PC-3 (cell line): ENCODE measurements around the gene C10orf143. TPM values are rescaled to one million over a fixed set of nuclear protein-coding genes. Genes with fewer than 3 reads are reported as not detected.

Source experiments
- ATAC-seq: fragments of 200-7000 bp; cut with Tn5 transposase; 2 replicates; pipeline ENCODE4 v1.9.1; 2020; ENCODE audit warnings: mild to moderate bottlenecking, moderate library complexity
- BruUV-seq: library from RNA; stranded (reverse); fragments of 400-500 nt; replicated peaks from 2 replicates; lab custom pipeline; 2021; lab: Mats Ljungman, UMichigan
- CTCF ChIA-PET: fragments of 300-600 bp; sonication (Branson Sonifier 250); formaldehyde crosslinking; loops from one replicate; lab custom pipeline; 2022; ENCODE audit warnings: antibody characterized with exemption; lab: Charles Lee
- POLR2A ChIA-PET: fragments of 300-600 bp; sonication (Branson Sonifier 250); formaldehyde crosslinking; loops from one replicate; lab custom pipeline; 2022; ENCODE audit warnings: antibody characterized with exemption; ENCODE audit not compliant: unreplicated experiment; lab: Charles Lee
- DNase-seq: peaks from one replicate; pipeline ENCODE4 v3.0.0-alpha.2; 2015
- H2AFZ ChIP-seq: fragments of 300-600 bp; sonication (generic); 2 replicates; pipeline ENCODE4 v1.6.0; 2016; ENCODE audit warnings: antibody characterized with exemption, low read length
- H3F3A ChIP-seq: fragments of 300-600 bp; sonication (generic); one replicate; pipeline ENCODE4 v1.6.0; 2017; ENCODE audit warnings: antibody characterized with exemption, low read length, control low read depth, mild to moderate bottlenecking; ENCODE audit not compliant: unreplicated experiment
- H3K27ac ChIP-seq: fragments of 300-600 bp; sonication (generic); 2 replicates; pipeline ENCODE4 v1.5.1; 2016; ENCODE audit warnings: mild to moderate bottlenecking, low read length
- H3K27me3 ChIP-seq: fragments of 300-600 bp; sonication (generic); 2 replicates; pipeline ENCODE4 v1.6.1; 2016; ENCODE audit warnings: low read length, mixed read lengths
- H3K36me3 ChIP-seq: fragments of 300-600 bp; sonication (generic); 2 replicates; pipeline ENCODE4 v1.6.1; 2016; ENCODE audit warnings: low read depth, mixed run types, low read length, mixed read lengths
- H3K4me1 ChIP-seq: fragments of 300-600 bp; sonication (generic); 2 replicates; pipeline ENCODE4 v1.5.1; 2016; ENCODE audit warnings: low read length; ENCODE audit not compliant: insufficient read depth
- H3K4me2 ChIP-seq: fragments of 300-600 bp; sonication (generic); 2 replicates; pipeline ENCODE4 v1.6.0; 2016; ENCODE audit warnings: low read length
- H3K4me3 ChIP-seq: fragments of 300-600 bp; sonication (generic); 2 replicates; pipeline ENCODE4 v1.5.1; 2016; ENCODE audit warnings: mild to moderate bottlenecking, low read length, mixed read lengths
- H3K79me2 ChIP-seq: fragments of 300-600 bp; sonication (generic); 2 replicates; pipeline ENCODE4 v1.6.1; 2017; ENCODE audit warnings: low read length, mixed read lengths
- H3K9ac ChIP-seq: fragments of 300-600 bp; sonication (generic); 2 replicates; pipeline ENCODE4 v1.6.0; 2016; ENCODE audit warnings: mild to moderate bottlenecking, low read length
- H3K9me2 ChIP-seq: fragments of 300-600 bp; sonication (generic); replicated peaks from 2 replicates; pipeline ENCODE4 v1.6.1; 2016; ENCODE audit warnings: mixed run types, low read length, mixed read lengths
- H3K9me3 ChIP-seq: fragments of 300-600 bp; sonication (generic); 2 replicates; pipeline ENCODE4 v1.6.1; 2016; ENCODE audit warnings: low read length, mixed read lengths
- H4K20me1 ChIP-seq: fragments of 300-600 bp; sonication (generic); 2 replicates; pipeline ENCODE4 v1.6.1; 2016; ENCODE audit warnings: low read length, mixed read lengths
- CTCF ChIP-seq: fragments of 300-600 bp; sonication (generic); conservative IDR thresholded peaks from 2 replicates; pipeline ENCODE4 v1.5.1; 2017; ENCODE audit warnings: antibody characterized with exemption, low read depth, mild to moderate bottlenecking, low read length
- EZH2 ChIP-seq: fragments of 300-600 bp; sonication (generic); IDR thresholded peaks from one replicate; pipeline ENCODE4 v1.6.1; 2017; ENCODE audit warnings: antibody characterized with exemption, mild to moderate bottlenecking, low read length; ENCODE audit not compliant: unreplicated experiment
- EZH2phosphoT487 ChIP-seq: fragments of 300-600 bp; sonication (generic); IDR thresholded peaks from 2 replicates; pipeline ENCODE4 v1.6.1; 2018; ENCODE audit warnings: mild to moderate bottlenecking, antibody characterized with exemption, low read length, borderline replicate concordance
- intact Hi-C: fragments of 100-400 bp; cut with micrococcal nuclease; formaldehyde crosslinking; loops from 2 replicates; pipeline ENCODE4 v1.9.0; 2023
- total RNA-seq: library from RNA; depleted of rRNA; stranded (reverse); fragments of >200 nt; gene quantifications from 2 replicates; pipeline ENCODE4 v1.2.3, GENCODE V29; 2014

C10orf143 gene
- total RNA-seq, 1 experiment from 2014 or later, result not detected

- H3K27ac ChIP-seq, result no peak overlapping the region
- H3K4me2 ChIP-seq, result no peak overlapping the region
- H3K9me3 ChIP-seq, result no peaks in the 10 kb centered on the region
- H3K36me3 ChIP-seq, result no peaks in the 10 kb centered on the region
- H3K4me1 ChIP-seq, result no peaks in the 10 kb centered on the region
- no peak overlapping the region for H3K9ac ChIP-seq
- no peaks in the 10 kb centered on the region for H3F3A ChIP-seq
- intact Hi-C loops, result no loop called here
- H3K4me3 ChIP-seq, result no peak overlapping the region
- ATAC-seq (no peak), DNase-seq (no peak)
- 0 out of 2 replicates have a peak, but pooled peaks cover 7% of the 10 kb centered on the region for H3K27me3 ChIP-seq
- ChIA-PET POLR2A (no interaction called here), CTCF (no interaction called here)
- no peaks in the 10 kb centered on the region for H3K9me2 ChIP-seq
- no peaks in the 10 kb centered on the region for H3K79me2 ChIP-seq
- no TSS peak for BruUV-seq
- H2AFZ ChIP-seq, result no peak overlapping the region
- H4K20me1 ChIP-seq, result no peaks in the 10 kb centered on the region
- no peak for TF ChIP-seq CTCF
- no peak for TF ChIP-seq EZH2phosphoT487
- TF ChIP-seq EZH2, result no peak
Measured at GRCh38 chr10:130046591-130046990, 64.0 kb downstream of the C10orf143 start.

- Histone ChIP-seq H3K9me3 (no peaks in the 10 kb centered on the region), H3F3A (no peaks in the 10 kb centered on the region), H3K27ac (no peak overlapping the region), H3K79me2 (no peaks in the 10 kb centered on the region), H3K4me3 (no peak overlapping the region), H3K9me2 (no peaks in the 10 kb centered on the region), H4K20me1 (no peaks in the 10 kb centered on the region), H2AFZ (no peak overlapping the region), H3K4me1 (no peaks in the 10 kb centered on the region), H3K4me2 (no peak overlapping the region), H3K36me3 (no peaks in the 10 kb centered on the region), H3K27me3 (0 out of 2 replicates have a peak, but pooled peaks cover 7% of the 10 kb centered on the region), H3K9ac (no peak overlapping the region)
- no TSS peak for BruUV-seq
- no peak for DNase-seq
- no peak for TF ChIP-seq EZH2
- no peak for TF ChIP-seq CTCF
- intact Hi-C loops, result no loop called here
- ChIA-PET CTCF (no interaction called here), POLR2A (no interaction called here)
- ATAC-seq, result no peak
Measured at GRCh38 chr10:130045801-130046321, 64.8 kb downstream of the C10orf143 start.

GRCh38 chr10:130045091-130045652, 65.5 kb downstream of the C10orf143 start:
- peak; percentile 19 for DNase-seq
- intact Hi-C loops, result no loop called here
- no peaks in the 10 kb centered on the region for H3K9me3 ChIP-seq
- no peaks in the 10 kb centered on the region for H3F3A ChIP-seq
- CTCF ChIA-PET, result no interaction called here
- H3K36me3 ChIP-seq, result no peaks in the 10 kb centered on the region
- H3K27ac ChIP-seq, result no peak overlapping the region
- no peaks in the 10 kb centered on the region for H4K20me1 ChIP-seq
- POLR2A ChIA-PET, result no interaction called here
- no peak; the same call in 1 of the 2 replicates for ATAC-seq
- H3K9me2 ChIP-seq, result no peaks in the 10 kb centered on the region
- no peak overlapping the region for H3K4me3 ChIP-seq
- no peak overlapping the region for H3K4me2 ChIP-seq
- TF ChIP-seq EZH2phosphoT487, result no peak
- TF ChIP-seq EZH2, result no peak
- TF ChIP-seq CTCF, result peak; percentile 60
- H3K27me3 ChIP-seq, result no peaks in the 10 kb centered on the region
- no peaks in the 10 kb centered on the region for H3K79me2 ChIP-seq
- BruUV-seq, result no TSS peak
- H3K9ac ChIP-seq, result no peak overlapping the region
- H3K4me1 ChIP-seq, result no peaks in the 10 kb centered on the region
- H2AFZ ChIP-seq, result no peak overlapping the region
